Posterior cingulate gyrus (tissue), 11 donors: ENCODE measurements around the gene C11orf91.
"Not testable (repeated sequence)": the region's sequence is repeated elsewhere in the genome, so short reads cannot be mapped to it uniquely, and the experiment has no call there.

Source experiments
- DNase-seq, 10 donors: peaks; one replicate each; pipeline versions ENCODE4 v3.0.0 to v3.0.0-alpha.2; 2020 to 2021; ENCODE audit warnings: mixed read lengths in 3 of 10
- intact Hi-C: fragments of 100-400 bp; cut with DNase I; formaldehyde crosslinking; loops from one replicate; pipeline ENCODE4 v1.15.1; 2023

Gene C11orf91

DNA sequence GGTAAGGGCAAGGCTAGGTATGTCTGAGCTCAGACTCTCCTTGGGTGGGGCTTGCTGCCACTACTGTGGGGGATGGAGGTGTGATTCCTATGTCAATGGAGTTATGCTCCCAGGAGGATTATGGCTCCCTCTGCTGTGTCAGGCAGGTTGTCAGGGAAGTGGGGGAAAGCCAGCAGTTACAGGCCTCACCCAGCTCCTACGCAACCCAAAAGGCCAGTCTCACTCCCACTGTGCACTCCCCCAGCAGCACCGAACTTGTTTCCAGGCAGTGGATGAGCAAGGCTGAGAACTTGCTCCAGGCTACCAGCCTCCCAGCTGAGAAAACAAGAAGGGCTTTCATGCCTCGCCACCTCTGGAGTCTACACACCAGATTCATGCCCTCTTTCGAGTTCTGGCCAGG is 18.2 kb downstream of the C11orf91 start:
- intact Hi-C loops, result loop anchor here (10.0 kb wide), 1 partner anchor 58 kb away; no protein-coding TSS in a partner anchor
- DNase-seq, result no peak

DNA sequence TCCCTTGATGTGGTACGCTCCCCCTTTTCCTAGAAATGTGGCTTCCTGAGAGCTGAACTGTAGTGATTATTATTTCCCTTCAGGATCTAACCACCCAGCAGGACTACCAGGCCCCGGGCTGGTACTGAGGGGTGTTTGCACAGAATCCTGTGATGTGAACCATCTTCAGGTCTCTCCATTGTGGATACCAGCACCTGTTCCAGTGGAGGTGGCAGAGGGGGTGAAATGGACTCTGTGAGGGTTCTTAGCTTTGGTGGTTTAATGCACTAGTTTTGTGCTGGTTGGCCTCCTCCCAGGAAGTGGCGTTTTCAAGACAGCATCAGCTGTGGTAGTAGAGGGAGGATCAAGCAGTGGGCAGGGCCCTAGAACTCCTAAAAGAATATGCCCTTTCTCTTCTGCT is 18.6 kb downstream of the C11orf91 start:
- intact Hi-C loops, result loop anchor here (10.0 kb wide), 1 partner anchor 57 kb away; no protein-coding TSS in a partner anchor
- no peak for DNase-seq

DNA sequence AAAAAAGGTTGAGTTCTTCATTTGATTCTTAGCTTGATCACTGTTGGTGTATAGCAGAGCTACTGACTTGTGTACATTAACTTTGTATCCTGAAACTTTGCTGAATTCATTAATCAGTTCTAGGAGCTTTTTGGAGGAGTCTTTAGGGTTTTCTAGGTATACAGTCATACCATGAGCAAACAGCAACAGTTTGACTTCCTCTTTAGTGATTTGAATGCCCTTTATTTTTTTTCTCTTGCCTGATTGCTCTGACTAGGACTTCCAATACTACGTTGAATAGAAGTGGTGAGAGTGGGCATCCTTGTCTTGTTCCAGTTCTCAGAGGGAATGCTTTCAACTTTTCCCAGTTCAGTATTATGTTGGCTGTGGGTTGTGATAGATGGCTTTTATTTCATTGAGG is 22.0 kb downstream of the C11orf91 start:
- DNase-seq, intact Hi-C loops: not testable (repeated sequence)

DNA sequence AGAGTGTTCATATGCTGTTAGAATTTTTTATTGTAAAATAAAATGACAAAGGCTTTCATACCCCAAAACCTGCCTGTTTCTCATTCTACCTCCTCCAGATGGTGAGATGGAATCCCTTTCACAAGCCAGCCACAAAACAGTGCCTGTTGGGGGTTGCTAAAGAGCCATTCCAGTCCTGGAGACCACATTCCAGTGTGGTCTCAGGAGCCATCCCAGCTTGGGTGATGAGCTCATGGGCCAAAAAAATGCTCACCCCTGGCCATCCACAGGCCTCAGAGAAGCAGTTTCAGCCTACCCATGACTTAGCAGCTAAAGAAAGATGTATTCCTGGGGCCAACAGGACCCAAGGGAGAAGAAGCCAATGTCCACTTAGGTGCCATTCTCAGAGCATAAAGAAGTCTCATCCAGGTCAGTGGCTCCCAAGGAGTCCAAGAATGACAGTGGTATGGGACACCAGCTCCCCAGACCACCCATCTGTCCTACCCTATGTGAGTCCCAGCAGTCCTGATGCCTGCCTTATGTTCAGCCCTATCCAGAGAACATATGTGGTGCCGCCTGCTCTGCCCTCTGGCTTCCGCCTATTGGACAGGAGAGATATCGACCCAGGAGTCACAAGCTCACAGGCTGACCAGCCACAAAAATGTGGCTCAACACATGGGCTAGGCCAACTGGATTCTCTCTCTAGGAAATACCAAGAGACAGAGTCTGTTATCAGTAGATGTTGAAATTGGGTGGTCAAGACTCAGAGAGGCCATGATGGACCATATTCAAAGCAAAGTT is 26.4 kb downstream of the C11orf91 start:
- DNase-seq, result no peak
- intact Hi-C loops, result no loop called here

DNA sequence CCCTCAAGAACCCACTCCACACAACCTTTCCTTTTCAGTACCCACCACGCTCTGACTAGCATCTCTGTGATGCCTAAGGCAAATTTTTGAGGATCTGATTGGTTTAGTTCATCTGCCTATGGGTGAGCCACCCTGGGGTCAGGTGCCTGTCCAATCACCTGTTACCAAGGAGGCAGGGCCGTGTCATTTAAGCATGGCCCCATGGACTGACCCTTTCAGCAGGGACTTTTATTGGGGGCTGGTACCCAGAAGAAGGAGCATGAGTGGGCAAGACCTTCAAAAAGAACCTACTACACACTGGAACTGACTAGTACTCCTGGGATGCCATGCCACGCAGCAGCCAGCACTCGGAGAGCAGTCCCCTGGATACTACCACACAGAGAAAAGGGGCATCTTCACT is 28.4 kb downstream of the C11orf91 start:
- intact Hi-C loops, result no loop called here
- no peak for DNase-seq

DNA sequence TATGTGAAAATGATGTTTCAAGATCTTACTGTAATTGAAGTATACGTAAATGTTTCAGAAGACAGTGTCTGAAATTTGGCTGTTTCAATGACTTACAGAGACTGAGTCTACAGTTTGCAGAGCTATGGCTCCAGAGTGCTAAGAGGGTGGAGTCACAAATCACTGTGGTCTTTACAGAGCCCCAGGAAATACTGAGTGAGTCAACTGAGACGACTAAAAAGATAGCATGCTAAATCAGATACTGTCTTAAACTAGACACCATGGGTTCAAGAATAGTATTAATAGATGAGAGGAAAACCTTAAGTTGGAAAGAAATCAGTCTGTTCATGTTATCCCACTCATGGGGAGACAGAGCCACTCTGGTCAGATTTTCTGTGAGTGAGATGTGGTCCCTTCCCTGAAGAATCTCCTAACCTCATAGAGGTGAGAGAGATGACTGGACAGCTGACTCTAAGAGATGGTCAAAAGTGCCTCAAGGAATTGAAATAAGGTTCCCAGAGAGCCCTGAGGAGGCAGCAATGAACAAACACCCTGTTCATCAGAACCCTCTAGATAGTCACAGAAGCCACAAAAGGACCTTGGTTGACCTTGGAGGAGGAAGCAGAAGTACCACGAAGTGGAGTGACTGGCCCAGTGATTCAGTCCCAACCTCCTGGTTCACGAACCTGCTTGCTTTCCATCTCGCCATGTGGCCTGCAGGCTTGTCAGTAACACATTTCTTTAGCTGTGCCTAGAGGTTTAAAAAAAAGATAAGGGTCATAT is 30.2 kb downstream of the C11orf91 start:
- no peak for DNase-seq
- intact Hi-C loops, result no loop called here

DNA sequence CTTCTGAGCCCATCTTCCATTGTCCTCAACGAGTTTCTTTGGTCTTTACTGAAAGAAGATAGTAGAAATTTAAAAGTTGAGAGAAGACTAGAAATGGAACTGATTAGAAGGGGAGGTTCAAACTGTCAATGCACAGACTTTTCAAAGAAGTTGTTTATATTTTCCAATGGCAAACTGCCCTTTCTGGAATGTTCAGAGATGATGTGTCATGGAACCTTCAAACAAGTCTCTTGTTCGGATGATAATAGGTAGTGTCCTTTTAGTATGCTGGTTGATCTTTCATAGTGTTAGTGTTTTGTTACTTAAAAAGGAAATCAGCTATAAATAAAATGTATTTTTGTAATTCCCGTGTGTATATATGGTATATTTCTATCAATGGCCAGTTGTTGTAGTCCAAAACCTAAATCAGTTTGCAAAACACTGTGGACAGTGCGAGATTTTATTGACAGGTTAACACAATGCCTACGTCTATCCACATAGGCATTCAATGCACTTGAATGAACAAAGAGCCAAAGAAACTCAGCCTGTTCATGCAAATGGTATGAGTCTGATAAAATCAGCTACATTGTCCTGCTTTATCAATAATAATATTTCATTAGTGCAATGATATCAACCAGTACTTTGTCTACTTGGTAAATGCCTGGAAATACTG is 30.9 kb downstream of the C11orf91 start:
- intact Hi-C loops, result no loop called here
- DNase-seq, result no peak

DNA sequence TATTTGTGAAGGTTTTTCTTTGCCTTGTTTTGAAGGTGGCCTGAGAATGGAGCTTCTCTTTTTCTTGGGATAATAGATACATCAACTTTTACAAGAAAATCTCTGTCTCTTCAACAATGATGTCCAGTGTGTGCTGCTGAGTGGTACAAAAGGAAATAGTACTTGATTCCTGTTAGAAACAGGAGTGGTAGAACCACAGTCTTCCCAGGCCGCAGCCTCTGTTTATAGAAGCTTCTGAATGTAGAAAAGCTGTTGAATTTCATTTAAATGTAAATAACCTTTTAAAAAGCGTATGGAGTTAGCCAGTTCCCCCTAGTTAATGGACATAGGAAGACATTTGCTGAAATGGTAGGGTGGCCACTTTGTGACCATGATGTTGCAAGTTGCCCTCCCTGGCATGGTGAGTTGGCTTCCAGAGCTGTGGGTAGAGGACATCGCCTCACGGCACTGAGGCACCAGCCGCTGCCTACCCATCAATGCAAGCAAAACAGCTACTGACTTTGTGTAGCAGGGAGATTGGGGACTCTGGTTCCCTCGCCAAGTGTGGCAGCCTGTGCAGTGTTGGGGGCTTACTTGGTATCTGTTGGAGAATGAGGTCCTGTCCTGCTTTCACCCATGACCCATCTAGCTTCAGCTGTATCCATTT is 31.6 kb downstream of the C11orf91 start:
- intact Hi-C loops, result no loop called here
- no peak for DNase-seq

DNA sequence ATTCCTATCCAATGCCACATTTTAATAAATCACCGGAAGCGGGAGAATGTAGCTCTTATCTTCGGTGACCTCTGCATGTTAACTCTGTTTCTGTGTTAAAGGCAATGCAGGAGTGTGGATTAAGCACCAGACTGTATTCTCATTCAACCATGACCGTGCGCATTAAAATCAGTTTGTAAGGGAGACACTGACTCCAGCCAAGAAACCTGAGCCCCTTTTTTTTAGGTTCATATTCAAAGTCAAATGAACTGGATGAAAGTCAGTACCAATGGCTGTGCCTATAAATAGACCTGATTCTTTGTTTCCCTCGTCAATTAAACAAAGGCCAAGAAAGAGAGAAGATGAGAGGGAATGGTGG is 32.2 kb downstream of the C11orf91 start:
- intact Hi-C loops, result no loop called here
- no peak for DNase-seq

DNA sequence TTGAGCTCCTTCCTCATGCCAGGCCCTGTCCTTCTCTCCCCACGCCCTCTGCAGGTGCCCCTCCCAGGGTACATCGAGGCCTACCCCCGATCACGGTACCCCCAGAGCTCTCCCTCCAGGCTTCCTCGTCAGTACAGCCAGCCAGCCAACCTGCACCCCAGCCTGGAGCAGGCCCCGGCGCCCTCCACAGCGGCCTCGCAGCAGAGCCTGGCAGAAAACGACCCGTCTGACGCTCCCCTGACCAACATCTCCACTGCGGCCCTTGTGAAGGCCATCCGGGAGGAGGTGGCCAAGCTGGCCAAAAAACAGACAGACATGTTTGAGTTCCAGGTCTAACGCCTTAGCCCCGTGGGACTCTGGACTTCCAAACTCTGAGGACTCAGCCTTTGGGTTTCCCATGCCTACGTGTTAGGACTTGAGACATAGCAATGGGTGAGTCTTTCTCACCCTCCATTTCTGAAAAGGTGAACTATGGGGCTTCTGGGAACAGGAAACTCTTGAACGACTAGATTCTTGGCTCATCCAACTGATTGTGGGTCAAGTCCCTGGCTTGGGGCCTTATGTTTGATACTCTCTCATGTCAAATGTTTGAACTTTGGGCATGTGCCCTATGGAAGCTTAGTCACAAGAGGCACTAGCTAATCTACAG is 32.7 kb downstream of the C11orf91 start:
- no peak for DNase-seq
- intact Hi-C loops, result no loop called here

DNA sequence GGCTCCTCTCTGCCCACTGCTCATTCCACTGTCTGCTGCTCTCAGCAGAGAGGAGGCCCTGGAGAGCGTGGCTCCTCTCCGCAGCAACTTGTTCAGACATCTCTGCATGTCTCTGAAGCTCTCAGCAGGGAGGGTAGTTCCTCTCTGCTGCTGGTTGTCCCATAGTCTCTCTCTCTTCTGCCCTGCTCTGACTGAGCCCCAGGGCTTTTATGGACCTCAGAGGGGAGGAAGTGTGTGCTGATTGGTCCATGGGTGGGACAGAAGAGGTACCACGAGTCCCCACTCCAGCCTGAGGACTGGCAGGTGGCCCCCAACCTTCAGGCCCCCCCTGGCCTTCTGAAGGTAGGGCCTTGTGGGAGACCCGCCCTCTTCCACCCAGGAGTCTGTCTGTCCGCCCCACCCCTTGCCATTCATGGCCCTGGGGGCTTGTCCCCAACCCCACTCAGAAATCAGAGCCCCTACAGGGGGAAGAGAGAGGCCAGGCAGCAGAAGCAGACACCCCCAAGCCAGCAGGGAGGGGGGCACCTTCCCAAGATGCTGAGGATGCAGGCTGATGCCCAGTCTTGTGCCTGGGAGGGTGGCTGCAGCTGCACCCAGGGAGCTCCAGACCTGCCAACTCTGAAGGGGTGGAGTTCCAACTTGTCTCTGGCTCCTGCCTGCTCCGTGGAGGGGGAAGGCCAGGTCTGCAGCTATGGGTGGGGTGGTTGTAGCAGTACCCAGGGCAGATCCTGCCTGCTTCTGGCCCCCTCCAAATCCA is 35.1 kb downstream of the C11orf91 start:
- no peak for DNase-seq
- intact Hi-C loops, result no loop called here

DNA sequence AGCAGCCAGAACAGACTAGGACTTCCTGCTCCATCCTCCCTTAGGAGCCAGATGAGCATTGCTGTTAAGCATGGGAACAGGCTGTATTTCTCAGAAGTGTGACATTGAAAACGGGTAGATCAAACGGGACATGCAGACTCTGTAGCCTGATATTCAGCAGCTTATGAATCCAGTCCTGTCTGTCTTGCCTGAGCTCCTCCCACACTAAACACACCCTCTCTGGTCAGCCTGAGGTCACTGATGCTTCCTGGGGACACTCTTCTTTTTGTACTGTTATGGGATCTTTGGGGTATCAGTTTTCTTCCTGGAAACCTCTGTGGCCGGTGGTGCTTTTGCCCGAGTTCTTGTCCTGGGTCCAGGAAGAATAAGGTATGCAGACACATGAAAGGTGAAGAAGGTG is 35.8 kb downstream of the C11orf91 start:
- no peak for DNase-seq
- intact Hi-C loops, result no loop called here

DNA sequence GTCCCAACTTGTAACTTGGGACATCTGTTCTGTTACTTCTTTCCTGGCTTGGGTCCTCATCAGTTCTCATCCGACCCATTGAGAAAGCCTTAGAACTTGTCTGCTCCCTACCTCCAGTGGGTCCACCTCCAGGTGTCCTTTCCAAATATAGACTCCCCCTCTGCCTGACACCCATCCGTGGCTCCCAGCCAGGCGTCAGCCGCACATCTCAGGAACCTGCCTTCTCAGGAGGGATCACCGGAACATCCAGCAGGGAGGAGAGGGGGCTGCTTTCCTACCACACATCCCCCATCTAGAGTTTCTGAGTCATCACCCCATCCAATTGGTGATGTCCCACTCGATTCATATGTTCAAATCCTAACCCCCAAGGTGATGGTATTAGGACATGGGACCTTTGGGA is 36.5 kb downstream of the C11orf91 start:
- DNase-seq, result no peak
- intact Hi-C loops, result no loop called here

DNA sequence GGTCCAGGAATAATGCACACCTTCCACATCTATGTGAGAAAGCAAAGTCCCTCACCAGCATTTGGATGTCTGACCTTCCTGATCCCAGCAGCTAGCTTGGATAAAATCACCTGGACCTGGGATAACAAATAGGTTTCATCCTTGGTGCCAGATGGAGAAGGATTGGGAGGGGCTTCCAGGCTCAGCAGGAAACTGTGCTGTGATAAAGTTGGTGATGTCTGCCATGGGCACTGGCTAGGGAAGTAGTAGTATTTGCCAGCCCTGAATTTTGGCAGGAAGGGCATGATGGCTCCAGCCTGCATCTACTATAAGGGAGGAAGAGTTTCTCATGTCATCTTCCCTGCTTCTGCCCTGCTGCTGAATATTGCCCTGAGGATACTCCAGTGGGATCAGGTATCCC is 37.5 kb downstream of the C11orf91 start:
- no peak for DNase-seq
- intact Hi-C loops, result no loop called here

DNA sequence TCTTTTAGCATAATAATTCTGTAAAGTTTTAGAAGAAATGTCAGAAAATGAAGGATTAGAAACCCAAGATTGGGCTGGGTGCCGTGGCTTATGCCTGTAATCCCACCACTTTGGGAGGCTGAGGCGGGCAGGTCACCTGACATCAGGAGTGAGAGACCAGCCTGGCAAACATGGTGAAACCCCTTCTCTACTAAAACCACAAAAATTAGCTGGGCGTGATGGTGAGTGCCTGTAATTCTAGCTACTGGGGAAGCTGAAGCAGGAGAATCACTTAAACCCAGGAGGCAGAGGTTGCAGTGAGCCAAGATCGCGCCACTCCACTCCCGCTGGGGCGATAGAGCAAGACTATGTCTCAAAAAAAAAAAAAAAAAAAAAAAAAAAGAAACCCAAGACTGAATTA is 39.1 kb downstream of the C11orf91 start:
- intact Hi-C loops, DNase-seq: not testable (repeated sequence)

DNA sequence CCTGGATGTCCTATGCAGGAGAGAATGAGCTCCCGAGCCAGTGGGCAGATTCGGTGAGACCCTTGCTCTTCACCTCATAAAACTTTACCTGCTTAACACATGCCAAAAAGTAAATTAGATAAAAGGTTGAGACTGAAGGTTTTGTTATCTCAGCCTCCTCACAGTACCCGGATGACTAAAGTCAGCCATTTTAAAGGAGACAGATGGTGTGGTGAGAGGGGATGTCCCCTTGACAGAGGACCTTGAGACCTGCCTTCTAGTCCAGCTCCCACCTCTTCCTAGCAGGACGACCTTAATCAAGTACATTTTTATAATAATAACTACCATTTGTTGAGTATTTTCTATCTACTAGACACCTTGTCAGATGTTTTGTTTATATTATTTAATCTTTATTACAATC is 39.7 kb downstream of the C11orf91 start:
- no peak for DNase-seq
- intact Hi-C loops, result no loop called here

DNA sequence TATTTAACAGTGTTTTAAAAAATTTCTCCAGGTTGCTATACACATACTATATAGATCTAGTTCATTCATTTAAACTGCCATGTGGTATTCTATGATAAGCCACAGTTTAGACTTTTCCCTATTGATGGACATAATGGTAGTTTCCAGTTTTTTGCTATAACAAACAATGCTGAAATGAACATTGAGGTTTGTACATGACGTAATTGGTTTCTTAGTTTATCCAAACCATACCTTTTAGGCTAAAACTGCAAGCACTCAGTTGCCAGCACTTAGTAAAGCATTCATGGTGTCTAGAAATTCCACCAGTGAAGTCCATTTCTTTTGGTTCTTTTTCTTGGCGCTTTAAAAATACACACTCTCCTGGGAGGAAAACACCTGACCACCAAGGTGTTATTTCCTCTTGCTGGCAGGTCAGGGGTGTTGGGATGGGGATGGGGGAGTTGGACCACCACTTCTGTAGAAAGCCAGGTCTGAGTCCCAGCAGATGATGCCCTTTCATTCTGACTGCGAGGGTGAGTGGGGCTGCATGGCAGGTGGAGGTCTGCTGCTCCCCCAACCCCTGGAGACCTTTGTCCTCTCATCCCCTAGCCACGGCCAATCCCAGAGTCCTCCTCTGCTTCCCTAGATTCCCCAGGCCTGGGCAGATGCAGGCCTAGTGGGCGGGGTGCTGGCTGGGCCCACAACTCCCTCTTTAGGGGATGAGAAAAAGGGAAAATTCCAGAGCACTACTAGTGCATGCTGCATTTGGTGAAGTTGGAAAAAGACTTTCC is 41.1 kb downstream of the C11orf91 start:
- DNase-seq, result peak in 1 of 10 donors; percentile 69
- intact Hi-C loops, result no loop called here

DNA sequence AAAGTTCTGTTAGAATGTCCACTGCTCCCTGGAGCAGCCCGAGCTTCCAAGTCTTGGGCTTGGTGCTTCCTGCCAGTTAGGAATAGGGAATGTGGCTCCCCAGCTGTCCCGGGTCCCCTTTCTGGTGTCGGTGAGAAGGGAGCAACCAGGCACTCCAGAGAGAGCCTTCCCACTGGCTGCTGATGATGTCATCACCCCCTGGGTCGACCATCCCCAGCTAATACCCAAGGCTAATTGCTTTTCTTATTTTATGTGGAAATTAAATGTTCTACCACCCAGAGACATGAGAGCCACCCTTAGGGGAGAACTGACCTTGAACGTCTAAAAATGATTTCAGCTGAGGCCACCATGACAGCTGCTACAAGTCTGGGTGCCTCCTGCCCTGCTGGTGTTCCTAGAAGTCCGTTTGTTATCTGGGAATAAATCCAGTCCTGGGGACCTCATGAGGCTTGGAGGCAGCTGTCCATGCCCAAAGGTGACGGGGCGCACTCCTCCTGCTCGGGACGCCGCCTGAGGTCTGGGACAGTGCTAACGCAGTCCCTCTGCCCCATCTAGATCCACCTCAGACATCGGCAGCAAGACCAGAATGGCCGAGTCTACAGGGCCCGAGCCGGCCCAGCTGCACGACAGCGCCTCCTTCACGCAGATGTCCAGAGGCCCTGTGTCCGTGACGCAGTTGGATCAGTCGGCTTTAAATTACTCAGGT is 42.3 kb downstream of the C11orf91 start:
- intact Hi-C loops, result no loop called here
- DNase-seq, result no peak
